K562 (cell line): ENCODE results near the gene OR2Y1. TPM values are rescaled to one million over a fixed set of nuclear protein-coding genes. Genes with fewer than 3 reads are reported as not detected.

Source experiments
- polyA plus RNA-seq, 8 experiments: library from polyadenylated mRNA; depleted of rRNA in 4 of 8; stranded (reverse) in 5 of 8; unstranded in 3 of 8; fragments of >200 nt; fragmentation: Nextera tagmentation in 2 of 8; fragmentation: Illumina TruSeq in 1 of 8; extraction: Ambion mirVana in 2 of 8; extraction: Trizol in 1 of 8; gene quantifications; 2 replicates each; pipeline versions ENCODE4 v1.2.1 to v1.2.3, GENCODE V29; 2011 to 2014; ENCODE audit warnings: inconsistent platforms in 1 of 8, missing spikeins in 1 of 8
- small RNA-seq: library from RNA; depleted of rRNA; stranded (forward); fragments of <200 nt; gene quantifications from one replicate; pipeline ENCODE3, GENCODE V24; 2014
- total RNA-seq, 7 experiments: library from RNA; depleted of rRNA in 6 of 7; stranded (reverse); fragments of >200 nt in 6 of 7; fragmentation: Illumina TruSeq in 2 of 7; extraction: Trizol in 2 of 7; gene quantifications; 2 replicates each; pipeline versions ENCODE4 v1.2.1 to v1.2.3, GENCODE V29; 2011 to 2021; ENCODE audit warnings: low replicate concordance in 1 of 7

Gene OR2Y1
- total and polyA plus RNA-seq, 9 of the 15 experiments (the other 6 are each of a cell fraction or from before 2014, with no cell fraction given) = not detected

Small RNA genes lying within 50 kb of the gene (small RNA-seq; reads per million reads assigned to genes)
- not detected for gene RNU1-17P

Other genes starting within 250 kb of the OR2Y1 start
- gene CNOT6, start 245.7 kb downstream of the OR2Y1 start, total RNA-seq (2014; rRNA removed) = 10.1 and 10.9 TPM in 2 replicates
- gene CNOT6, start 245.7 kb downstream of the OR2Y1 start, total RNA-seq (2014; rRNA removed; fragmentation: Illumina TruSeq; extraction: Trizol) = 14.0 and 16.2 TPM in 2 replicates
- 11.7 and 12.6 TPM in 2 replicates for gene CNOT6, start 245.7 kb downstream of the OR2Y1 start, total RNA-seq (2015; rRNA removed; fragmentation: Illumina TruSeq; extraction: Trizol)
- gene CNOT6, start 245.7 kb downstream of the OR2Y1 start, total RNA-seq (2021) = 24.4 and 32.4 TPM in 2 replicates
- gene CNOT6, start 245.7 kb downstream of the OR2Y1 start, polyA plus RNA-seq (2011; rRNA removed) = 26.0 and 30.3 TPM in 2 replicates
- 21.2 and 22.6 TPM in 2 replicates for gene CNOT6, start 245.7 kb downstream of the OR2Y1 start, polyA plus RNA-seq (2014; fragmentation: Illumina TruSeq; extraction: Trizol)
- 1 to 10 TPM; 4.9 to 7.9 TPM for gene CNOT6, start 245.7 kb downstream of the OR2Y1 start, polyA plus RNA-seq (2014; fragmentation: Nextera tagmentation; extraction: Ambion mirVana)
- 16.1 and 18.5 TPM in 2 replicates for gene CNOT6, start 245.7 kb downstream of the OR2Y1 start, polyA plus RNA-seq (2014; rRNA removed)
- gene SCGB3A1, start 148.6 kb downstream of the OR2Y1 start, total RNA-seq (2014; rRNA removed) = not detected in 2 replicates
- not detected in 2 replicates for gene SCGB3A1, start 148.6 kb downstream of the OR2Y1 start, total RNA-seq (2014; rRNA removed; fragmentation: Illumina TruSeq; extraction: Trizol)
- gene SCGB3A1, start 148.6 kb downstream of the OR2Y1 start, total RNA-seq (2015; rRNA removed; fragmentation: Illumina TruSeq; extraction: Trizol) = not detected in 2 replicates
- 0.33 TPM in 1 of 2 replicates, not detected in the other for gene SCGB3A1, start 148.6 kb downstream of the OR2Y1 start, total RNA-seq (2021)
- not detected in 2 replicates for gene SCGB3A1, start 148.6 kb downstream of the OR2Y1 start, polyA plus RNA-seq (2011; rRNA removed)
- gene SCGB3A1, start 148.6 kb downstream of the OR2Y1 start, polyA plus RNA-seq (2014; fragmentation: Illumina TruSeq; extraction: Trizol) = not detected in 2 replicates
- gene SCGB3A1, start 148.6 kb downstream of the OR2Y1 start, polyA plus RNA-seq (2014; fragmentation: Nextera tagmentation; extraction: Ambion mirVana) = not detected
- not detected in 2 replicates for gene SCGB3A1, start 148.6 kb downstream of the OR2Y1 start, polyA plus RNA-seq (2014; rRNA removed)
- gene FLT4, start 90.5 kb downstream of the OR2Y1 start, total RNA-seq (2014; rRNA removed) = 0.14 and 0.24 TPM in 2 replicates
- not detected in 2 replicates for gene FLT4, start 90.5 kb downstream of the OR2Y1 start, total RNA-seq (2014; rRNA removed; fragmentation: Illumina TruSeq; extraction: Trizol)
- 0.07 TPM in 1 of 2 replicates, not detected in the other for gene FLT4, start 90.5 kb downstream of the OR2Y1 start, total RNA-seq (2015; rRNA removed; fragmentation: Illumina TruSeq; extraction: Trizol)
- gene FLT4, start 90.5 kb downstream of the OR2Y1 start, total RNA-seq (2021) = 0.24 and 0.47 TPM in 2 replicates
- gene FLT4, start 90.5 kb downstream of the OR2Y1 start, polyA plus RNA-seq (2011; rRNA removed) = 0.26 and 0.42 TPM in 2 replicates
- gene FLT4, start 90.5 kb downstream of the OR2Y1 start, polyA plus RNA-seq (2014; fragmentation: Illumina TruSeq; extraction: Trizol) = 0.18 and 0.21 TPM in 2 replicates
- gene FLT4, start 90.5 kb downstream of the OR2Y1 start, polyA plus RNA-seq (2014; fragmentation: Nextera tagmentation; extraction: Ambion mirVana) = under 1 TPM in 1 of 2 experiments, not detected in 1; 0.01 TPM
- 0.05 and 0.12 TPM in 2 replicates for gene FLT4, start 90.5 kb downstream of the OR2Y1 start, polyA plus RNA-seq (2014; rRNA removed)
- gene MGAT1, start 62.7 kb upstream of the OR2Y1 start, total RNA-seq (2014; rRNA removed) = 56.1 and 59.2 TPM in 2 replicates
- 34.4 and 37.9 TPM in 2 replicates for gene MGAT1, start 62.7 kb upstream of the OR2Y1 start, total RNA-seq (2014; rRNA removed; fragmentation: Illumina TruSeq; extraction: Trizol)
- gene MGAT1, start 62.7 kb upstream of the OR2Y1 start, total RNA-seq (2015; rRNA removed; fragmentation: Illumina TruSeq; extraction: Trizol) = 49.0 and 50.9 TPM in 2 replicates
- gene MGAT1, start 62.7 kb upstream of the OR2Y1 start, total RNA-seq (2021) = 71.7 and 82.7 TPM in 2 replicates
- 42.9 and 52.4 TPM in 2 replicates for gene MGAT1, start 62.7 kb upstream of the OR2Y1 start, polyA plus RNA-seq (2011; rRNA removed)
- gene MGAT1, start 62.7 kb upstream of the OR2Y1 start, polyA plus RNA-seq (2014; fragmentation: Illumina TruSeq; extraction: Trizol) = 44.5 and 50.6 TPM in 2 replicates
- gene MGAT1, start 62.7 kb upstream of the OR2Y1 start, polyA plus RNA-seq (2014; fragmentation: Nextera tagmentation; extraction: Ambion mirVana) = 1 to 10 TPM; 3.9 to 5.1 TPM
- 64.2 and 72.6 TPM in 2 replicates for gene MGAT1, start 62.7 kb upstream of the OR2Y1 start, polyA plus RNA-seq (2014; rRNA removed)
- gene ZFP62, start 121.2 kb upstream of the OR2Y1 start, total RNA-seq (2014; rRNA removed) = 18.9 and 22.2 TPM in 2 replicates
- gene ZFP62, start 121.2 kb upstream of the OR2Y1 start, total RNA-seq (2014; rRNA removed; fragmentation: Illumina TruSeq; extraction: Trizol) = 32.8 and 33.9 TPM in 2 replicates
- gene ZFP62, start 121.2 kb upstream of the OR2Y1 start, total RNA-seq (2015; rRNA removed; fragmentation: Illumina TruSeq; extraction: Trizol) = 25.8 and 28.8 TPM in 2 replicates
- gene ZFP62, start 121.2 kb upstream of the OR2Y1 start, total RNA-seq (2021) = 22.9 and 24.0 TPM in 2 replicates
- gene ZFP62, start 121.2 kb upstream of the OR2Y1 start, polyA plus RNA-seq (2011; rRNA removed) = 37.5 and 38.6 TPM in 2 replicates
- 21.6 and 25.0 TPM in 2 replicates for gene ZFP62, start 121.2 kb upstream of the OR2Y1 start, polyA plus RNA-seq (2014; fragmentation: Illumina TruSeq; extraction: Trizol)
- gene ZFP62, start 121.2 kb upstream of the OR2Y1 start, polyA plus RNA-seq (2014; fragmentation: Nextera tagmentation; extraction: Ambion mirVana) = 10 to 100 TPM; 12.2 to 18.1 TPM
- 19.2 and 32.9 TPM in 2 replicates for gene ZFP62, start 121.2 kb upstream of the OR2Y1 start, polyA plus RNA-seq (2014; rRNA removed)
- gene BTNL8, start 159.1 kb upstream of the OR2Y1 start, total RNA-seq (2014; rRNA removed) = 0.18 TPM in 1 of 2 replicates, not detected in the other
- 0.07 TPM in 1 of 2 replicates, not detected in the other for gene BTNL8, start 159.1 kb upstream of the OR2Y1 start, total RNA-seq (2014; rRNA removed; fragmentation: Illumina TruSeq; extraction: Trizol)
- 0.15 TPM in 1 of 2 replicates, not detected in the other for gene BTNL8, start 159.1 kb upstream of the OR2Y1 start, total RNA-seq (2015; rRNA removed; fragmentation: Illumina TruSeq; extraction: Trizol)
- gene BTNL8, start 159.1 kb upstream of the OR2Y1 start, total RNA-seq (2021) = 0.13 TPM in 1 of 2 replicates, not detected in the other
- gene BTNL8, start 159.1 kb upstream of the OR2Y1 start, polyA plus RNA-seq (2011; rRNA removed) = not detected in 2 replicates
- 0.04 TPM in 1 of 2 replicates, not detected in the other for gene BTNL8, start 159.1 kb upstream of the OR2Y1 start, polyA plus RNA-seq (2014; fragmentation: Illumina TruSeq; extraction: Trizol)
- gene BTNL8, start 159.1 kb upstream of the OR2Y1 start, polyA plus RNA-seq (2014; fragmentation: Nextera tagmentation; extraction: Ambion mirVana) = not detected
- gene BTNL8, start 159.1 kb upstream of the OR2Y1 start, polyA plus RNA-seq (2014; rRNA removed) = 0.22 TPM in 1 of 2 replicates, not detected in the other
- 0.20 TPM in 1 of 2 replicates, not detected in the other for gene BTNL3, start 248.8 kb upstream of the OR2Y1 start, total RNA-seq (2014; rRNA removed)
- 0.10 TPM in 1 of 2 replicates, not detected in the other for gene BTNL3, start 248.8 kb upstream of the OR2Y1 start, total RNA-seq (2014; rRNA removed; fragmentation: Illumina TruSeq; extraction: Trizol)
- gene BTNL3, start 248.8 kb upstream of the OR2Y1 start, total RNA-seq (2015; rRNA removed; fragmentation: Illumina TruSeq; extraction: Trizol) = 0.04 TPM in 1 of 2 replicates, not detected in the other
- gene BTNL3, start 248.8 kb upstream of the OR2Y1 start, total RNA-seq (2021) = not detected in 2 replicates
- 0.03 TPM in 1 of 2 replicates, not detected in the other for gene BTNL3, start 248.8 kb upstream of the OR2Y1 start, polyA plus RNA-seq (2011; rRNA removed)
- 0.10 and 0.13 TPM in 2 replicates for gene BTNL3, start 248.8 kb upstream of the OR2Y1 start, polyA plus RNA-seq (2014; fragmentation: Illumina TruSeq; extraction: Trizol)
- under 1 TPM in 1 of 2 experiments, not detected in 1; 0.03 TPM for gene BTNL3, start 248.8 kb upstream of the OR2Y1 start, polyA plus RNA-seq (2014; fragmentation: Nextera tagmentation; extraction: Ambion mirVana)
- gene BTNL3, start 248.8 kb upstream of the OR2Y1 start, polyA plus RNA-seq (2014; rRNA removed) = 0.13 and 0.44 TPM in 2 replicates